Heart left ventricle (tissue), 13 donors: ENCODE results near the gene SFMBT2.

Source experiments
- POLR2A ChIP-seq, 2 donors: fragments of 450-650 bp; IDR thresholded peaks; one replicate each; pipeline ENCODE4 v1.6.1; 2017; ENCODE audit warnings: antibody characterized with exemption in 2 of 2, mild to moderate bottlenecking in 2 of 2, moderate library complexity in 2 of 2
- TF ChIP-seq, protein P1 (sequence below), 12 donors: fragments of 200-600 bp; sonication (generic) in 4 of 12; IDR thresholded peaks; one replicate each; pipeline versions ENCODE4 v1.5.0 to v1.8.0; 2018 to 2022; ENCODE audit warnings: antibody characterized with exemption in 12 of 12, mild to moderate bottlenecking in 5 of 12
- donor health status: ischemic (EF 13 %, LVEDD 7.1; RV severe dilation, severe dysfunction).
- donor health status: DM: no; HTN: yes; CAD: no.
- donor health status: DM: no; HTN: no; CAD: no.
- donor health status: ischemic (EF 25% LVEDD 6.9; RV normal size, moderate dysfunction).
- donor health status: ischemic (EF 25% LVEDD 5.7; RV mildly dilated, moderate dysfunction).
- donor health status: ischemic (EF 35%, LVEDD 5.7; RV mildly dilated, moderate dysfunction).
- donor health status: nonischemic (EF 11% LVEDD 7.7; RV severe dilation, severe dysfunction).
- donor health status: DM: yes; HTN: yes; CAD: no.
- donor health status: PGD.
- donor health status: ischemic (EF 29% LVEDD 5.4; RV normal size, mild dysfunction).
- donor health status: nonischemic (EF 23%, LVEDD 6.1; RV moderate dilation, normal function).

DNA sequence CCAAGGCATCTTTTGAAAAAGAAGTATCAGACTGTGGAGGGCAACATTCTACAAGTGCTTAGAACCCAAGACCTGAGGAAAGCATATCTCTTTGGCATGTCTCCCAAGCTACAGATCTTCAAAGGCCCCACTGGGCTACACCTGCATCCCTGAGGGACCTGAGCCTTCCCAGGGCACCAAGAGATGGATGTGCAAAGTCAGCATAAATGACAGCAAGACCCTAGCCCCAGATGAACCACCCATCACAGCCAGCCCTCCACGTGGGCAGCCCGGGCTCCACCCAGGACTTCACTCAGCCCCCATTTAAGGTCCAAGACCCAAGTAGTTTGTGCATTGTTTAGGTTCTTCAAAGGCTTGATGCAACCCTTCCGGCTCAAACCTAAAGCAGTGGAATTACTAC, 123.5 kb downstream of the SFMBT2 start:
- TF ChIP-seq, protein P1, sequence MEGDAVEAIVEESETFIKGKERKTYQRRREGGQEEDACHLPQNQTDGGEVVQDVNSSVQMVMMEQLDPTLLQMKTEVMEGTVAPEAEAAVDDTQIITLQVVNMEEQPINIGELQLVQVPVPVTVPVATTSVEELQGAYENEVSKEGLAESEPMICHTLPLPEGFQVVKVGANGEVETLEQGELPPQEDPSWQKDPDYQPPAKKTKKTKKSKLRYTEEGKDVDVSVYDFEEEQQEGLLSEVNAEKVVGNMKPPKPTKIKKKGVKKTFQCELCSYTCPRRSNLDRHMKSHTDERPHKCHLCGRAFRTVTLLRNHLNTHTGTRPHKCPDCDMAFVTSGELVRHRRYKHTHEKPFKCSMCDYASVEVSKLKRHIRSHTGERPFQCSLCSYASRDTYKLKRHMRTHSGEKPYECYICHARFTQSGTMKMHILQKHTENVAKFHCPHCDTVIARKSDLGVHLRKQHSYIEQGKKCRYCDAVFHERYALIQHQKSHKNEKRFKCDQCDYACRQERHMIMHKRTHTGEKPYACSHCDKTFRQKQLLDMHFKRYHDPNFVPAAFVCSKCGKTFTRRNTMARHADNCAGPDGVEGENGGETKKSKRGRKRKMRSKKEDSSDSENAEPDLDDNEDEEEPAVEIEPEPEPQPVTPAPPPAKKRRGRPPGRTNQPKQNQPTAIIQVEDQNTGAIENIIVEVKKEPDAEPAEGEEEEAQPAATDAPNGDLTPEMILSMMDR (IDR thresholded peaks at IDR 0.05): no peak
- no peak for TF ChIP-seq POLR2A (IDR thresholded peaks at IDR 0.05)
